Tibial nerve (tissue), 4 donors: ENCODE measurements around the gene ECD.

ENCODE experiments used
- EP300 ChIP-seq, 2 donors: sonication (generic); formaldehyde crosslinking; IDR thresholded peaks; one replicate each; pipeline ENCODE4 v1.6.1; 2017; ENCODE audit warnings: antibody characterized with exemption in 2 of 2, mild to moderate bottlenecking in 1 of 2
- POLR2A ChIP-seq, 2 donors: fragments of 450-650 bp; IDR thresholded peaks; one replicate each; pipeline ENCODE4 v1.6.1; 2017; ENCODE audit warnings: antibody characterized with exemption in 2 of 2, mild to moderate bottlenecking in 2 of 2, moderate library complexity in 2 of 2
- TF ChIP-seq, protein P1 (sequence below), 5 experiments: fragments of 200-600 bp in 3 of 5; fragments of 450-650 bp in 2 of 5; sonication (generic) in 3 of 5; IDR thresholded peaks; one replicate each; pipeline ENCODE4 v1.5.1; 2016 to 2019; ENCODE audit warnings: antibody characterized with exemption in 5 of 5, mild to moderate bottlenecking in 3 of 5, moderate library complexity in 2 of 5

DNA sequence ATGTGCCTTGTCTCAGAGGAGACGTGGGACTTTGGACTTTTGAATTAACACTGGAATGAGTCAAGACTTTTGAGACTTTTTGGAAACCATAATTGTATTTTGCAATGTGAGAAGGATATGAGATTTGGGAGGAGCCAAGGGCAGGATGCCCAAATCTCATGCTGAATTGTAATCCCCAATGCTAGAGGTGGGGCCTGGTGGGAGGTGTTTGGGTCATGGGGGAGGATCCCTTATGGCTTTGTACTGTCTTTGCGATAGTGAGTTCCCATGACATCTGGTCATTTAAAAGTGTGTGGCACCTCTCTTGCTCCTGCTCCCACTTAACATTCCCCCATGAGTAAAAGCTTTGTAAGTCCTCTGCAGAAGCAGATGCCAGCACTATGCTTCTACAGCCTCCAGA lies 40.1 kb upstream of the ECD start:
- TF ChIP-seq POLR2A (IDR thresholded peaks at IDR 0.05) (no peak), EP300 (IDR thresholded peaks at IDR 0.05) (no peak)
- TF ChIP-seq, protein P1, sequence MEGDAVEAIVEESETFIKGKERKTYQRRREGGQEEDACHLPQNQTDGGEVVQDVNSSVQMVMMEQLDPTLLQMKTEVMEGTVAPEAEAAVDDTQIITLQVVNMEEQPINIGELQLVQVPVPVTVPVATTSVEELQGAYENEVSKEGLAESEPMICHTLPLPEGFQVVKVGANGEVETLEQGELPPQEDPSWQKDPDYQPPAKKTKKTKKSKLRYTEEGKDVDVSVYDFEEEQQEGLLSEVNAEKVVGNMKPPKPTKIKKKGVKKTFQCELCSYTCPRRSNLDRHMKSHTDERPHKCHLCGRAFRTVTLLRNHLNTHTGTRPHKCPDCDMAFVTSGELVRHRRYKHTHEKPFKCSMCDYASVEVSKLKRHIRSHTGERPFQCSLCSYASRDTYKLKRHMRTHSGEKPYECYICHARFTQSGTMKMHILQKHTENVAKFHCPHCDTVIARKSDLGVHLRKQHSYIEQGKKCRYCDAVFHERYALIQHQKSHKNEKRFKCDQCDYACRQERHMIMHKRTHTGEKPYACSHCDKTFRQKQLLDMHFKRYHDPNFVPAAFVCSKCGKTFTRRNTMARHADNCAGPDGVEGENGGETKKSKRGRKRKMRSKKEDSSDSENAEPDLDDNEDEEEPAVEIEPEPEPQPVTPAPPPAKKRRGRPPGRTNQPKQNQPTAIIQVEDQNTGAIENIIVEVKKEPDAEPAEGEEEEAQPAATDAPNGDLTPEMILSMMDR (IDR thresholded peaks at IDR 0.05), result no peak
